PC-3 (cell line): ENCODE measurements around the gene HOXC13. TPM values are rescaled to one million over a fixed set of nuclear protein-coding genes. Genes with fewer than 3 reads are reported as not detected.

Experiments used
- ATAC-seq: fragments of 200-7000 bp; cut with Tn5 transposase; 2 replicates; pipeline ENCODE4 v1.9.1; 2020; ENCODE audit warnings: mild to moderate bottlenecking, moderate library complexity
- BruUV-seq: library from RNA; stranded (reverse); fragments of 400-500 nt; replicated peaks from 2 replicates; lab custom pipeline; 2021; lab: Mats Ljungman, UMichigan
- CTCF ChIA-PET: fragments of 300-600 bp; sonication (Branson Sonifier 250); formaldehyde crosslinking; loops from one replicate; lab custom pipeline; 2022; ENCODE audit warnings: antibody characterized with exemption; lab: Charles Lee
- POLR2A ChIA-PET: fragments of 300-600 bp; sonication (Branson Sonifier 250); formaldehyde crosslinking; loops from one replicate; lab custom pipeline; 2022; ENCODE audit warnings: antibody characterized with exemption; ENCODE audit not compliant: unreplicated experiment; lab: Charles Lee
- DNase-seq: peaks from one replicate; pipeline ENCODE4 v3.0.0-alpha.2; 2015
- H2AFZ ChIP-seq: fragments of 300-600 bp; sonication (generic); 2 replicates; pipeline ENCODE4 v1.6.0; 2016; ENCODE audit warnings: antibody characterized with exemption, low read length
- H3F3A ChIP-seq: fragments of 300-600 bp; sonication (generic); one replicate; pipeline ENCODE4 v1.6.0; 2017; ENCODE audit warnings: antibody characterized with exemption, low read length, control low read depth, mild to moderate bottlenecking; ENCODE audit not compliant: unreplicated experiment
- H3K27ac ChIP-seq: fragments of 300-600 bp; sonication (generic); 2 replicates; pipeline ENCODE4 v1.5.1; 2016; ENCODE audit warnings: mild to moderate bottlenecking, low read length
- H3K27me3 ChIP-seq: fragments of 300-600 bp; sonication (generic); 2 replicates; pipeline ENCODE4 v1.6.1; 2016; ENCODE audit warnings: low read length, mixed read lengths
- H3K36me3 ChIP-seq: fragments of 300-600 bp; sonication (generic); 2 replicates; pipeline ENCODE4 v1.6.1; 2016; ENCODE audit warnings: low read depth, mixed run types, low read length, mixed read lengths
- H3K4me1 ChIP-seq: fragments of 300-600 bp; sonication (generic); 2 replicates; pipeline ENCODE4 v1.5.1; 2016; ENCODE audit warnings: low read length; ENCODE audit not compliant: insufficient read depth
- H3K4me2 ChIP-seq: fragments of 300-600 bp; sonication (generic); 2 replicates; pipeline ENCODE4 v1.6.0; 2016; ENCODE audit warnings: low read length
- H3K4me3 ChIP-seq: fragments of 300-600 bp; sonication (generic); 2 replicates; pipeline ENCODE4 v1.5.1; 2016; ENCODE audit warnings: mild to moderate bottlenecking, low read length, mixed read lengths
- H3K79me2 ChIP-seq: fragments of 300-600 bp; sonication (generic); 2 replicates; pipeline ENCODE4 v1.6.1; 2017; ENCODE audit warnings: low read length, mixed read lengths
- H3K9ac ChIP-seq: fragments of 300-600 bp; sonication (generic); 2 replicates; pipeline ENCODE4 v1.6.0; 2016; ENCODE audit warnings: mild to moderate bottlenecking, low read length
- H3K9me2 ChIP-seq: fragments of 300-600 bp; sonication (generic); replicated peaks from 2 replicates; pipeline ENCODE4 v1.6.1; 2016; ENCODE audit warnings: mixed run types, low read length, mixed read lengths
- H3K9me3 ChIP-seq: fragments of 300-600 bp; sonication (generic); 2 replicates; pipeline ENCODE4 v1.6.1; 2016; ENCODE audit warnings: low read length, mixed read lengths
- H4K20me1 ChIP-seq: fragments of 300-600 bp; sonication (generic); 2 replicates; pipeline ENCODE4 v1.6.1; 2016; ENCODE audit warnings: low read length, mixed read lengths
- EZH2 ChIP-seq: fragments of 300-600 bp; sonication (generic); IDR thresholded peaks from one replicate; pipeline ENCODE4 v1.6.1; 2017; ENCODE audit warnings: antibody characterized with exemption, mild to moderate bottlenecking, low read length; ENCODE audit not compliant: unreplicated experiment
- EZH2phosphoT487 ChIP-seq: fragments of 300-600 bp; sonication (generic); IDR thresholded peaks from 2 replicates; pipeline ENCODE4 v1.6.1; 2018; ENCODE audit warnings: mild to moderate bottlenecking, antibody characterized with exemption, low read length, borderline replicate concordance
- intact Hi-C: fragments of 100-400 bp; cut with micrococcal nuclease; formaldehyde crosslinking; loops from 2 replicates; pipeline ENCODE4 v1.9.0; 2023
- total RNA-seq: library from RNA; depleted of rRNA; stranded (reverse); fragments of >200 nt; gene quantifications from 2 replicates; pipeline ENCODE4 v1.2.3, GENCODE V29; 2014
- TF ChIP-seq, protein P1 (sequence below): fragments of 300-600 bp; sonication (generic); conservative IDR thresholded peaks from 2 replicates; pipeline ENCODE4 v1.5.1; 2017; ENCODE audit warnings: antibody characterized with exemption, low read depth, mild to moderate bottlenecking, low read length

Gene HOXC13
- total RNA-seq, 1 experiment from 2014 or later: 9.0 TPM

DNA sequence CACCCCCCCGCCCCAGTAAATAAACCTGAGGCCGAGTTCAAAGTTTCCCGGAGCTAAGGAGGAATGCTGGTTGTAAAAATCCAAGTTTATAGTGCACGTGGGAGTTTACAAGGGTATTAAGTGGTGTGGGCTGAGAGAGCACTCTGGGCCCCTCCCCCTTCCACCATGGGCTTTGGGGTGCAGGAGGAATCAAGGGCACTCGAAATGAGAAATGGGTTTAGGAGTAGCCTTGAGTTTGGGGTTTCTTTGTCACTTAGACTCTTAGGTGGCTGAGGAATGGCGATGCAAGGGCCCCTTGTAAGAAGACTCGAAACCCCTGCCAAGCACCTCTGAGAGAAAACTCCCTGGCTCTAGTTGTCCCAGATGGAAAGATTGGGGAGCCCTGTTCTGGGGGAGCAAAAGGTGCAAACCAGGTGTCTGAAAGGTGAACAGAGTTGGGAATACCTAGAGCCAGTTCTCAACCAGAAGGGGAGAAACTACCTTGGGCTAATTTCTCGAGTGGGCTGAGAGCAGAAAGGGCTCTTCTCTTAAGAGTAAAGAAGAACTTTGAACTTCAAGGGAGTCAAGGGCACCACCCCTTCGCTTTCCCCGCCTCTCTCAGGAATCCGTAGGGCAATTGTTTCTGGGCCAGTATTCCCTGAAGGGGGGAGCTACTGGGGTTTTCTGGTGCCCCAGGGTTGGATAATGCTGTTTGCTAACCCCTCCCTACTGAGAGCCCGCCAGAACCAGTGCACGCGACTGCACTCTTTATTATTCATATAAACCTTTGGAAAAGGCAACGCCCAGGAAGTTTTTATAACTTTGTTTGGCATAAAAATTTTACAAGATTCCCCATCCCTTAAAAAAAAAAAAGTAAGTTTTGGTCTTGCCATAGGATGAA is 40.1 kb downstream of the HOXC13 start:
- H3K9ac ChIP-seq: no peak overlapping the region
- ChIA-PET CTCF (interaction anchor here (0.5 to 0.6 kb wide), 2 partner anchors 30 to 148 kb away, joined by 3 to 11 read pairs; partner anchors contain the start of gene HOXC8), POLR2A (no interaction called here)
- intact Hi-C loops: loop anchor here (2.0 kb wide), 1 partner anchor 208 kb away; no protein-coding TSS in a partner anchor
- ATAC-seq: peak; percentile 80
- H3K36me3 ChIP-seq: no peaks in the 10 kb centered on the region
- no TSS peak for BruUV-seq
- H3K9me3 ChIP-seq: no peaks in the 10 kb centered on the region
- peaks cover 22% of the 10 kb centered on the region for H3K4me1 ChIP-seq
- no peaks in the 10 kb centered on the region for H3K9me2 ChIP-seq
- no peaks in the 10 kb centered on the region for H3K27me3 ChIP-seq
- no peak for TF ChIP-seq EZH2phosphoT487
- TF ChIP-seq, protein P1, sequence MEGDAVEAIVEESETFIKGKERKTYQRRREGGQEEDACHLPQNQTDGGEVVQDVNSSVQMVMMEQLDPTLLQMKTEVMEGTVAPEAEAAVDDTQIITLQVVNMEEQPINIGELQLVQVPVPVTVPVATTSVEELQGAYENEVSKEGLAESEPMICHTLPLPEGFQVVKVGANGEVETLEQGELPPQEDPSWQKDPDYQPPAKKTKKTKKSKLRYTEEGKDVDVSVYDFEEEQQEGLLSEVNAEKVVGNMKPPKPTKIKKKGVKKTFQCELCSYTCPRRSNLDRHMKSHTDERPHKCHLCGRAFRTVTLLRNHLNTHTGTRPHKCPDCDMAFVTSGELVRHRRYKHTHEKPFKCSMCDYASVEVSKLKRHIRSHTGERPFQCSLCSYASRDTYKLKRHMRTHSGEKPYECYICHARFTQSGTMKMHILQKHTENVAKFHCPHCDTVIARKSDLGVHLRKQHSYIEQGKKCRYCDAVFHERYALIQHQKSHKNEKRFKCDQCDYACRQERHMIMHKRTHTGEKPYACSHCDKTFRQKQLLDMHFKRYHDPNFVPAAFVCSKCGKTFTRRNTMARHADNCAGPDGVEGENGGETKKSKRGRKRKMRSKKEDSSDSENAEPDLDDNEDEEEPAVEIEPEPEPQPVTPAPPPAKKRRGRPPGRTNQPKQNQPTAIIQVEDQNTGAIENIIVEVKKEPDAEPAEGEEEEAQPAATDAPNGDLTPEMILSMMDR: no peak
- no peaks in the 10 kb centered on the region for H3F3A ChIP-seq
- peak overlapping the region; percentile 61 for H3K4me2 ChIP-seq
- H3K79me2 ChIP-seq: no peaks in the 10 kb centered on the region
- peak; percentile 78 for DNase-seq
- H3K27ac ChIP-seq: no peak overlapping the region
- H2AFZ ChIP-seq: 0 out of 2 replicates have a peak overlapping the region, but pooled peaks have one; percentile 1
- H4K20me1 ChIP-seq: no peaks in the 10 kb centered on the region
- peak overlapping the region; percentile 19; the same call in 1 of the 2 replicates for H3K4me3 ChIP-seq

- intact Hi-C loops: no loop called here
- no peaks in the 10 kb centered on the region for H3K27me3 ChIP-seq
These were observed 41.6 kb downstream of the HOXC13 start for GRCh38 chr12:53980104-53980801.

More at GRCh38 chr12:53980104-53980801, 41.6 kb downstream of the HOXC13 start:
- no peak overlapping the region for H3K9ac ChIP-seq
- no peak overlapping the region for H2AFZ ChIP-seq
- H3K36me3 ChIP-seq: no peaks in the 10 kb centered on the region
- ChIA-PET CTCF (interaction anchor here (0.6 kb wide), 2 partner anchors 52 to 744 kb away, joined by 3 to 4 read pairs; no protein-coding TSS in a partner anchor), POLR2A (no interaction called here)
- peaks cover 26% of the 10 kb centered on the region for H3K4me1 ChIP-seq
- no peaks in the 10 kb centered on the region for H3F3A ChIP-seq
- H3K4me3 ChIP-seq: no peak overlapping the region
- H3K9me2 ChIP-seq: no peaks in the 10 kb centered on the region
- DNase-seq (no peak), ATAC-seq (no peak)
- TF ChIP-seq, protein P1: no peak
- TF ChIP-seq EZH2phosphoT487 (no peak), EZH2 (no peak)
- H3K9me3 ChIP-seq: no peaks in the 10 kb centered on the region
- H3K4me2 ChIP-seq: no peak overlapping the region
- BruUV-seq: no TSS peak
- H4K20me1 ChIP-seq: no peaks in the 10 kb centered on the region
- no peaks in the 10 kb centered on the region for H3K79me2 ChIP-seq
- no peak overlapping the region for H3K27ac ChIP-seq
